IPS DF 6.9 (cell line): ENCODE measurements around the gene ATXN2.
"Not testable (repeated sequence)": the region's sequence is repeated elsewhere in the genome, so short reads cannot be mapped to it uniquely, and the experiment has no call there.

Experiments
- DNase-seq: peaks from one replicate; pipeline ENCODE4 v3.0.0-alpha.2; 2013; ENCODE audit warnings: low read depth, low spot score
- H3K27ac ChIP-seq: one replicate; pipeline ENCODE4 v1.5.1; 2013; ENCODE audit warnings: low read length, control low read depth
- H3K27me3 ChIP-seq: 2 replicates; pipeline ENCODE4 v1.6.1; 2013; ENCODE audit warnings: mild to moderate bottlenecking, low read length; ENCODE audit not compliant: control insufficient read depth, insufficient read depth
- H3K36me3 ChIP-seq: 2 replicates; pipeline ENCODE4 v1.6.1; 2013; ENCODE audit warnings: low read length; ENCODE audit not compliant: control insufficient read depth, insufficient read depth
- H3K4me1 ChIP-seq: 2 replicates; pipeline ENCODE4 v1.6.1; 2013; ENCODE audit warnings: low read length; ENCODE audit not compliant: control insufficient read depth, insufficient read depth
- H3K4me3 ChIP-seq: 2 replicates; pipeline ENCODE4 v1.5.1; 2013; ENCODE audit warnings: mild to moderate bottlenecking, low read length
- H3K9me3 ChIP-seq: 2 replicates; pipeline ENCODE4 v1.6.1; 2013; ENCODE audit warnings: low read length, inconsistent platforms; ENCODE audit not compliant: control insufficient read depth, insufficient read depth
- WGBS: extraction: QIAGEN DNeasy Blood & Tissue Kit; methylation state at CpG from one replicate; pipeline ENCODE4 v1.1.7; 2013; ENCODE audit warnings: mixed read lengths, missing lambda C conversion rate; ENCODE audit not compliant: insufficient read length, insufficient coverage; 5-methylcytosine and 5-hydroxymethylcytosine counted together

ATXN2 gene

GRCh38 chr12:111467092-111467856 is 131.8 kb downstream of the ATXN2 start:
- Histone ChIP-seq H3K4me3 (no peak overlapping the region), H3K9me3 (no peaks in the 10 kb centered on the region), H3K36me3 (no peaks in the 10 kb centered on the region; the same call in 1 of the 2 replicates), H3K27me3 (no peaks in the 10 kb centered on the region), H3K27ac (no peak overlapping the region), H3K4me1 (no peaks in the 10 kb centered on the region)
- WGBS = no CpG with 5 or more reads among the region's 3 CpGs
- DNase-seq = no peak

- no peaks in the 10 kb centered on the region for H3K9me3 ChIP-seq
- H3K27me3 ChIP-seq = no peaks in the 10 kb centered on the region
- no peak overlapping the region for H3K27ac ChIP-seq
- H3K36me3 ChIP-seq = no peaks in the 10 kb centered on the region
- no peak for DNase-seq
- H3K4me3 ChIP-seq = no peak overlapping the region
- no peaks in the 10 kb centered on the region for H3K4me1 ChIP-seq
These were observed 136.8 kb downstream of the ATXN2 start for GRCh38 chr12:111462210-111462769.

GRCh38 chr12:111460111-111460510 is 139.0 kb downstream of the ATXN2 start:
- WGBS = no CpG with 5 or more reads among the region's 11 CpGs

GRCh38 chr12:111458546-111459172 is 140.5 kb downstream of the ATXN2 start:
- H3K27ac ChIP-seq = no peak overlapping the region
- no peaks in the 10 kb centered on the region for H3K4me1 ChIP-seq
- DNase-seq = no peak
- no peaks in the 10 kb centered on the region for H3K9me3 ChIP-seq
- no CpG with 5 or more reads among the region's 6 CpGs for WGBS
- no peaks in the 10 kb centered on the region for H3K27me3 ChIP-seq
- no peak overlapping the region for H3K4me3 ChIP-seq
- peaks cover 14% of the 10 kb centered on the region for H3K36me3 ChIP-seq

More at GRCh38 chr12:111460111-111460510, 139.0 kb downstream of the ATXN2 start:
- H3K4me1 ChIP-seq, H3K4me3 ChIP-seq, H3K27me3 ChIP-seq, DNase-seq, H3K9me3 ChIP-seq, H3K27ac ChIP-seq: not testable (repeated sequence)
- peaks cover 12% of the 10 kb centered on the region for H3K36me3 ChIP-seq

GRCh38 chr12:111457577-111457976 is 141.5 kb downstream of the ATXN2 start:
- WGBS = no CpG with 5 or more reads among the region's 3 CpGs
- H3K4me3 ChIP-seq = no peak overlapping the region
- H3K36me3 ChIP-seq = peaks cover 15% of the 10 kb centered on the region
- no peaks in the 10 kb centered on the region for H3K9me3 ChIP-seq
- DNase-seq = no peak
- no peak overlapping the region for H3K27ac ChIP-seq
- no peaks in the 10 kb centered on the region for H3K4me1 ChIP-seq
- H3K27me3 ChIP-seq = no peaks in the 10 kb centered on the region

- Histone ChIP-seq H3K27ac (no peak overlapping the region), H3K27me3 (no peaks in the 10 kb centered on the region), H3K9me3 (no peaks in the 10 kb centered on the region), H3K4me3 (no peak overlapping the region), H3K4me1 (no peaks in the 10 kb centered on the region), H3K36me3 (peaks cover 15% of the 10 kb centered on the region)
- WGBS = 100% methylated on average over 1 of the region's 9 CpGs
- DNase-seq = no peak
These were observed 142.0 kb downstream of the ATXN2 start for GRCh38 chr12:111457071-111457470.

GRCh38 chr12:111455448-111456320 is 143.4 kb downstream of the ATXN2 start:
- peaks cover 16% of the 10 kb centered on the region for H3K36me3 ChIP-seq
- H3K4me3 ChIP-seq = no peak overlapping the region; the same call in 1 of the 2 replicates
- no peaks in the 10 kb centered on the region for H3K9me3 ChIP-seq
- no CpG with 5 or more reads among the region's 15 CpGs for WGBS
- H3K27ac ChIP-seq = no peak overlapping the region
- DNase-seq = no peak
- H3K27me3 ChIP-seq = no peaks in the 10 kb centered on the region
- no peaks in the 10 kb centered on the region for H3K4me1 ChIP-seq

GRCh38 chr12:111454716-111455447 is 144.2 kb downstream of the ATXN2 start:
- H3K36me3 ChIP-seq = peaks cover 20% of the 10 kb centered on the region
- no peaks in the 10 kb centered on the region for H3K9me3 ChIP-seq
- no peak overlapping the region for H3K27ac ChIP-seq

GRCh38 chr12:111454311-111454710 is 144.8 kb downstream of the ATXN2 start:
- DNase-seq = no peak
- Histone ChIP-seq H3K4me3 (no peak overlapping the region), H3K27ac (no peak overlapping the region), H3K4me1 (no peaks in the 10 kb centered on the region), H3K9me3 (no peaks in the 10 kb centered on the region), H3K27me3 (no peaks in the 10 kb centered on the region), H3K36me3 (peaks cover 20% of the 10 kb centered on the region)
- WGBS = no CpG with 5 or more reads among the region's 4 CpGs

More at GRCh38 chr12:111454716-111455447, 144.2 kb downstream of the ATXN2 start:
- Histone ChIP-seq H3K4me3 (no peak overlapping the region), H3K27me3 (no peaks in the 10 kb centered on the region), H3K4me1 (no peaks in the 10 kb centered on the region)
- WGBS = no CpG with 5 or more reads among the region's 11 CpGs
- no peak for DNase-seq
